Uterus (tissue), 2 donors: ENCODE results near the gene SWSAP1.

Experiments
- CTCF ChIP-seq, 4 experiments: fragments of 200-600 bp in 2 of 4; fragments of 450-650 bp in 2 of 4; sonication (generic) in 2 of 4; IDR thresholded peaks; one replicate each; pipeline ENCODE4 v1.5.1; 2016 to 2019; ENCODE audit warnings: antibody characterized with exemption in 4 of 4, mild to moderate bottlenecking in 2 of 4, moderate library complexity in 1 of 4
- POLR2A ChIP-seq, 2 donors: fragments of 450-650 bp; IDR thresholded peaks; one replicate each; pipeline ENCODE4 v1.6.1; 2016; ENCODE audit warnings: antibody characterized with exemption in 2 of 2, mild to moderate bottlenecking in 1 of 2, moderate library complexity in 1 of 2

- no peak for TF ChIP-seq CTCF (IDR thresholded peaks at IDR 0.05)
- TF ChIP-seq POLR2A (IDR thresholded peaks at IDR 0.05), result no peak
These were observed 47.9 kb downstream of the SWSAP1 start for GRCh38 chr19:11422163-11423065.
